Caki2 (cell line): ENCODE results near the gene FBXL4. TPM values are rescaled to one million over a fixed set of nuclear protein-coding genes. Genes with fewer than 3 reads are reported as not detected.

ENCODE experiments used
- DNase-seq: peaks from one replicate; pipeline ENCODE4 v3.0.0-alpha.2; 2015; ENCODE audit warnings: low read depth
- in situ Hi-C: cut with HindIII; loops from 2 replicates; pipeline ENCODE4 v1.10.0; 2016; ENCODE audit warnings: low sequenced_read_pairs, low pct_unique_long_range_greater_than_20kb, mixed read lengths
- total RNA-seq: library from RNA; depleted of rRNA; stranded (reverse); fragments of >200 nt; shearing (Covaris generic); gene quantifications from 2 replicates; pipeline ENCODE4 v1.2.3, GENCODE V29; 2014; ENCODE audit warnings: low replicate concordance

The FBXL4 gene
- total RNA-seq, 1 experiment from 2014 or later, result 21.3 TPM

DNA sequence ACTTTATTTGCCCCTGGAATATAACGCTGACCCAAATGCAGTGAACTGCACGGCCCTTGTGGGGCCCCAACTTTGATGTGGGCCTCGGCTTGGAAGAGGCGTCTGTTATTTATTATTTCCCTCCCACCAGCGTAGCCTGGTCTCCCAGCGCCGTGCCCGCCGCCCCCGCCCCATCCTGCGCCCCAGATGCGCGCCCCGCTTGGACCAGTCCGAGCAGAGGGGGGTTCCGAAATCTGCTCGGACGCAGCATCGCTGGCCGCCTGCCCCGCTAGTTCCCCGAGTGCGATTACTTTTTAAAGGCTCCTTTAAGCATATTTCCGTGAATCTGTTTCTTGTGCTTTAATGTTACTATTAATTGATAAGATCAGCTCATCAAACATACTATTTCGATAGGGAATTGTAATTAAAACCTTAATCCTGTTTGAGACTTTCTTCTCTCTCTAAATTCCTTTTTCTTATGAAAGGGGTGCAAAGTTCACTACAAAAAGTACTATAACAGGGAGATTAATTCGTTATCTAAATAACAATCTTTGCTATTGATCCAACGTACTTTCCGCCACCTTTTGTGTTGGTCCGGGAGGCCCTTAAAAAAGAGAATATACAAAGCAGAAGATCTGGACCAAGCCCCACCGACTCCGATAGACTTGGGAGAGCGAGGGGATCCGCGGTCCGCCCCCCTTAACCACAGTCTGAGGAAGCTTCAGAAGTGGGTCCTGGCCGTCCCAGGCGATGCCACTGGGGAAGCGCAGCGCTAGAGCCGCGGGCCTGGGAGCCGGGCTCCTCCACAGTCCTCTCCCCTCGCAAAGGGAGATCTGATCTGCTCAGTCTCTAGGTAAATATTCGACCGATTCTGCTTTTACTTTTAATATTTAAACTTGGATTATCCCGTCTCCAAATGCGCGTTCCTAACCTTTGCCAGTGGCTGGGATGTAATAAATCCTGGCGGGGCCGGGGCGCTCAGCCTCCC lies 103.2 kb downstream of the FBXL4 start:
- DNase-seq, result no peak
- in situ Hi-C loops, result no loop called here

DNA sequence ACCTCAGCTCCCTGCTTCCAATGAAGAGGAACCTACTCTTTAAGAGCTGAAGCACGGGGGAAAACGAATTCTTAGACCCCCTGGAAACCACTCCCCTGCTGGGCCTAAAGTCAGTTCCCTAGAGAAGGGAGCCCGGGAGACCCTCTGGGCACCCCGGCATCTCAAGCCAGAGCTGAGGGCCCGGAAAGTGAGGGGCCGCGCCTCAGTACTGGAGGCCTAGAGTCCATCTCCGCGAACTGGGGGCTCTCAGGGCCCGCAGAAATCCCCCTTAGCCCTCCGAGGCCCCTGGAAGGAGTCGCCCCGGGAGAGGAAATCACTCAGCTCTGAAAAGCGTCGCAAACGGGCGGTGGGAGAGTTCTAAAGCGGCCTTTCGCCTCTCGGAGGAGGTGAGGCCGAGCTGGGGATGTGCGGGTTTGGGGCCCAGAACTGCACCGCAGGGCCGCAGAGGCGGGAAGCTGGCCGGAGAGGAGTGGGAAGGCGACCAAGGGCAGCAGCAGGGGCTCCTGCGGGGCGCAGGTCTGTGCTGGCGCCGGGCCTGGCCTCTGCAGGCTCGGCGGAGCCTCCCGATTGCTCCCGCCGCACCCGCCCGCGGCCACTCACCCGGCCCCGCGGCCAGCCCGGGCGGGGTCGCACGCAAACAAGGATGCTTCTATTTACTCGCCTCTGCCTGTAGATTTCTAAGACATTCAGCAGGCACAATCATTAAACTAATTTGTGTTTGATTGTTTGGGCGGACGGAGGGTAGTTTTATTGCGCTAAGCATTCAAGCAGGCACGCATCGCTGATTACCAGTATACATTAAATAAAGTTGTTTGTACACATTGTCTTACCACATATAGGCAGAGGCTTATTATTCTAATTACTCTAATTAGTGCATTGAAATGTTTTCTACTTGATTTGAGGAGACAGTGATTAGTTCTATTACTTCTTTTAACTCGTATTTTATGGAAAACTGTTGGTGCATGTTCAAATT lies 104.2 kb downstream of the FBXL4 start:
- in situ Hi-C loops, result no loop called here
- DNase-seq, result no peak

DNA sequence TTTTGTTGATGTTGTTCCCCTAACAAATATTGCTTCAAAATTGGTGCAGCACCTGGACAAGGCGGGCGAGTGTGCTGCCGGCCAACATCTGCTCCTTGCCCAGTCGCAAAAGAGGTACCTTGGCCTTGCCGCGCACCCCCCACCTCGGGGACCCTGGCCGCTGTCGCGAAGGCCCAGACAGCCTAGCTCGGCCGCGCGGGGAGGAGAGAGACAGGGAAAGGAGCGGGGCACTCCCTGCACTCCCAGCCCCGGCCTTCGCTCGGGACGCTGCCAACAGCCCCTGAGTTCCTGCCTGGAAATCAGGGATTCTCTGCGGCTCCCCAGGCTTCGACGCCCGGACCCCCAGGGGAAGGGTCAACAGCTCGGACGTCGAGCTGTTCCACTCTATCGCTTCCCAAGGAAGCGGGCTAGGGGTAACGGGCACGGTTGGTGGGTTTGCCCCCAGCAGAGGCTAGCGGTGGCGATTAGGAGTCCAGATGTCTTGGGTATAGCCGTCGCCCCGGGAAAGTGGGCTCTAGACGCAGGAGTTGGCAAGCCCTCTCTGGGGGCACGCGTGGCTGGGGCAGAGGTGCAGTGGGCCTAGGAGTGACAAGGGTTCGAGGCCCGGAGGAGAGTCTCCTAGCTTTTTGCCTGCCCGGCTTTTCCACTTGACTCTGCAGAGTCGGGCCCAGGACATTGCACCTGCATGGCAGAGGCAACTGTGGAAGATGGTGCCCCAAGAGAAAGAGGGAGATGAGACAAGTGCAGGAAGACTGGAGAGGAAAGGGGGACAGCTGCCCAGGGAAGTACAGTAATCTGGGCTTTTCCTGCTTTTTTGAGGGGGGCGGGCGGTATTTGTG lies 105.2 kb downstream of the FBXL4 start:
- in situ Hi-C loops, result no loop called here
- no peak for DNase-seq

DNA sequence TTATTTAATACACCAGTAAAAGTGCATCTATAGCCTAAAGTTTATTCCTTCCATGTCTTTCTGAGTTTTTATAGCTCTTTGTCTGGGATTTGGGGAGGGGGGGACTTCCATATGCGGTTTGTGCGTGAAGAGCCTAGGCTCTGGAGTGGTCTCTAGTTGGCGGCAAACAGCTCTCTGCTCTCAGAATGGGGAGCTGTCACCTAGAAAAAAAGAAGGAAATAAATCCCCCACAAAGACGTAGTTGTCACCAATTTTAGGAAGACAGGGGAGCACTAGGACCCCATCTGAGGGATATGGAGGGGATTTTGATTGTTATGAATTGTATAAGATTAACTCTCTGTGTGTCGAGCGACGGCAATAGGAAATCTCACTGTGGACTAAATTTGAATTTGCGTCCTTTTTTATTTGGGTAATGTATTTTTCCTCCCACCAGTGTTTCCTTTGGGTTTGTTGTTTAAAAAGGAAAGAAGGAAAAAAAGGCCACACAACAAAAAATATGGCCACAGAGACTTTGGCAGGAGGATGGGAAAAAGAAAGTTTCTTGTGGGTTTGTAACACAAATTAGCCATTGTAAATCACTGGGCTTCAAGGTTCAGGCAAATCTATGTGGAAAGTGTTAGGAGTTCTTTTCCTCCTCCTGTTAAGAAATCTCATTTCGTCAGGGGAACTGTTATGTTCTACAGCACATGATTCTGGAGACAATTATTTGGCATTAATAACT lies 106.0 kb downstream of the FBXL4 start:
- in situ Hi-C loops, result no loop called here
- DNase-seq, result no peak

DNA sequence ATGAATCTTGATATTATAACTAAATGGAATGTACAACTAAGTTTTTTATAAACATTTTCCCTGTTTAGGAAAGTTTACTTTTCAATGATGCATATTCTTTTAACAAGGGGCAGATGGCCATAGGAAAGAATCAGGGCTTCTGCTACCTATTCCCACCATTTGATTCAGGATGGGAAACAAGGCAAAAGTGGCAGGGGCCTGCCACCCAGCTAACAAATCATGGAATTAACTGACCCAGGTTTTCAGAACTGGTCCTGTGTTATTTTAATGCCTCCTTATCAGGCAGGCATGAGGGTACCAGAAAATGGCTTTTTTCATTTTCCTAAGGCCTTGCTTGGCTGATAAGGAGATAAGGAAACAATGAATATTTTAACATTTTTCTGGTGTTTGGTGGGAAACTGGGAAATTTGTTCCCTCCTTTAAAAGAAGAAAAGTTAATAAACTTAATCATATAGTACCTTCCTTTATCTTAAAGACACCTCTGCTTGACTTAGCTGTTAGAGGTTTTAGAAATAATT lies 106.7 kb downstream of the FBXL4 start:
- in situ Hi-C loops, result no loop called here
- no peak for DNase-seq

DNA sequence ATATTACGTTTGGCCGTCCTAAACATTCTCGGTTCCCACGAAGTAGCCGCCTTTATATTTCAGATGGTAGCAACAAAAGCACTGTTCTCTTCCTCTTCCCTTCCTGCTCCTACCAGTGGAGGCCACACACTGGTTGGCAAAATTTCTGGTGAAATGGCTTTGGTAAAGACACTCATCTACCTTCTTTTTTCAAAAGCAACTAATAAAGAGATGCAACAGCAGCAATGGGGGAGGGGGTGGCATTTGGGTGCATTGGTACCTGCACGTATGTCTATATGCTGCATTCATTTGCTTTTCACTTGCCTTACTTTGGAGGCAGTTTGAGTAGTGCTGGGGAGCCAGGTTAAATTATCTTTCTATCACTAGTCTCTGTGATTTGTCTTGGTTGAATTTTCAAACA lies 107.4 kb downstream of the FBXL4 start:
- in situ Hi-C loops, result no loop called here
- DNase-seq, result no peak

DNA sequence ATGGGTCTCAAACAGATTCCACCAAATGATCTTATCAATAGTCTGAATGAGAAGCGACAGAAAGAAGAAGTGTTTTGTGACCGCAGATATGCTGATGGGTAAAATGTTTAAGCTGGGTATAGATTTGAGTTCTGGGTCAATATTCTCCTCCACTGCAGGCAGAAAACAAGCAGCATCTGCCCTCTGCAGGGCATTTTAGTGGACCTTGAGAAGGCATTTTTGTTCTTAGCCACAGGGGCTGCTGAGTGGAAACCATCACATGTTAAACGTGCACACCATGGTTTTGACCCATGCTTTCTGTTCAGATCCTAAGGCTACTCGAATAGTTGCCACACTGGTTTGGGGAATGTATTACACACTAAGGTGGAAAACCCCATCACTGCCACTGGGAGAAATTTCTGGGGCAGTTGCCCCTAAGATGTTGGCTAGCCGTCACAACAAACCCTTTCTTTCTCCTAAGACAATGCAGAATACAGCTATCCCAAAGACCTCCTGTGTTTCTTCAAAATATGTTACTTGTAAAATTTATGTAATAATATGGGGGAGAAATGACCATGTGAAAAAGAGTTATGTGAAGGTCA lies 107.9 kb downstream of the FBXL4 start:
- in situ Hi-C loops, result no loop called here
- no peak for DNase-seq

DNA sequence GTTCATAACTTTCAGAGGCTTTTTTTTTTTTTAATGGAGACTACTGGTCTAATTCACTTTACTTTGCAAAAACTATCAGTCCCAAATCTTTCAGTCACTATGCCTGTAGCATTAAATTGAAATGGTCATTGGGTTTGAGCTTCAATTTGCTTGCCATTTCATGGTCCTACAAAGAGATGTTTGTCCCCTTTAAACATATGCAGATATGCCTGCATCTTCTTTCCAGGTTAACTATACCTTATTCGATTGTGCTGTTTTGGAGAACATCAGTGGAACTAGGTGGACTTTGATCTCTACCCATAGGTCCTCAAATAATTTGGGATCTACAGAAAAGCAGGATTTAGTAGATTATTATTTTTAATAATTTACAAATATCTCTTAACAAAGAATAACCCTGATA lies 108.8 kb downstream of the FBXL4 start:
- DNase-seq, result no peak
- in situ Hi-C loops, result no loop called here

DNA sequence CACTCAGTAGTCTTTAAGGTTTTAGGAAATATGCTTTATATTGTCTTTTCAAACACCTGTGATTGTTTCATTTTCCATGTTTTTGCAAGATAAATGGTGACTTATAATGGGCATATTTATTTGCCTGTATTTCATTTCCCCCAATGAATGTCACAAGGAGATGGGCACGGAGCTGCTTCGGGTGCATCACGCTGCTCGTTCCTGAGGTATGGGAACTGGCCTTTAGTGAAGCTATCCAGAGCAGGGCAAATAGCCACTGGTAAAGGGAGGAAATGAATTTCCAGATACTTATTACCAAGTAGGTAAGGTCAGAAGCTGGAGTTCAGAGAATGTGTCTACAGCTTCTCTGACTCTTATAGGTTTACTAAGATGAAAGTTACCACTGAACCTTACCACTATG lies 109.7 kb downstream of the FBXL4 start:
- in situ Hi-C loops, result no loop called here
- DNase-seq, result no peak

DNA sequence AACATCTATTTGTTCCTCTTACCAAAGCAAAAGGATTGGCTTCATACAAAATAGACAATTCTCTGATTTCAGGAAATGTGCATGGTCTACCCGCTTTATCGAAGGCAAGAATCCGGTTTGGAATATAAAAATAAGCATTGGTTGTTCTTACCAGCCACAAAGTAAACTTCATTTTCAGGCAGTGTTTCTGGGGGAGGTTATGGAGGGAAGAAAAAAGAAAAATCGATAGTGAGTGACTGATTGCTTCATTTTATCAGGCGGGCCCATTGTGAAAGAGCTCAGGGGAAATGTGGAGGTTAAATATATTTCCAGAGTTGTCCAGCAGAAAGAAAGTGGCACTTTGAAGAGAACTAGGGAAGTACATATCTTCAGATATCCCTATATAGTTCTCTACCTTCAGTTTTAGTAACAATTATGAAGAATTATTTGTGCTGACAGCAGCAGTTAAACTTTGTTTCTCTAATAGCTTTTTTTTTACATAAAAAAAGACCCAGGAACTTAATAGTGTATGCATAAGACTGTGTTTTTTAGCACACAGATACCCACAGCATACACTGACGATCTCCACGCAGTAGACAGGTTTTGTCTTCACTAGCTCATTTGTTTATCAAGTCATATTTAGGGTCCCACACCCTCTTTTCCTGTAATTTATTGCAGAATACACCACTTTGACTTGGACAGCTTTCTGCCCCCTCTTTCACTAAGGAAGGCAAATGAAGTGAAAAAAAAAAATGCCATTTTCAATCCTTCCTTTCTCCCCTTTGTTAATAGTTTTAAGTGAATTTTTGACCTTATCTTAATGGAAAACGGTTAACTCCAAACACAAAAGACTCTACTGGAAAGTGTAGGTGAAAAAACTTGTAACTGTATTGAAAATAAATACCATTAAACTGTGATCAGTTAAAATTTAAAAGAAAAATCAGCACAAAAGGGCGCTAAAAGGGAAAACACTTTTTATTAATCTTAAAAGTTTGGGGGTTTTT lies 110.5 kb downstream of the FBXL4 start:
- in situ Hi-C loops, result no loop called here
- DNase-seq, result no peak

DNA sequence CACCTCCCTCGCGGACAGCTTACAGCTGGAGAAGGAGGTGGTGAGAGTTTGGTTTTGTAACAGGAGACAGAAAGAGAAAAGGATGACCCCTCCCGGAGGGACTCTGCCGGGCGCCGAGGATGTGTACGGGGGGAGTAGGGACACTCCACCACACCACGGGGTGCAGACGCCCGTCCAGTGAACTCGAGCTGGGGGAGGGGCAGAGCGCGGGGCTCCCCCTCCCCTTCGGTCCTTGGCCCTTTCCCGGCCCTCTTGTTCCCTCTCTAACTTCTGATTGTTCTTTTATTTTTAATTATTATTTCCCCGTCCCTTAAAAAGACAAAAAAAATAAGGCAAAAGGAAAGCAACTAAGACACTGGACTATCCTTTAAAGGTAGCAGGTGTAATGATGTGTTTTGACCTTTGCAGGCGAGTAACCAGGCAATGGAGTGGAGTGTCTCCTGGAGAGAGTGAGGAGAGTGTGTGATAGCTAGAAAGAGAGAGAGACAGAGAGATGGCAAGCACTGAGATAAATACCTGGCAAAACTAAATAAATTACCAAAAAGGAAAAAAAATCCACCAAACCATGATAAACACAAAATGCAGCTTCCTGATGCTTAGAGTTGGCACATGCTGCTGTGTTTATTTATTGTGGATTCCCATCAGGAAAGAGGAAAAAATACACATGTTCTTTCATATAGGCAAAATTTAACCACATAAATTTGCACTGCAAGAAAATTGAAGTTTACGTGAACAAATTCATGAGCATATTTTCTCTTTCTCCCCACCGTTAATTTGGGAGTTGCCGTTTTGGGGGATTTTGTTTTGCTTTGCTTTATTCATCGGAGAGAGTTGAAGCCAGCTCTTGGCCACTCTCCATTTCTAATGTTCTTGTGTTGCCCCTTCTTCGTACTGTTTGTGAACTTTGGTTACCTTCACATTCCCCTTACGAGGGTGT lies 111.5 kb downstream of the FBXL4 start:
- no peak for DNase-seq
- in situ Hi-C loops, result no loop called here

DNA sequence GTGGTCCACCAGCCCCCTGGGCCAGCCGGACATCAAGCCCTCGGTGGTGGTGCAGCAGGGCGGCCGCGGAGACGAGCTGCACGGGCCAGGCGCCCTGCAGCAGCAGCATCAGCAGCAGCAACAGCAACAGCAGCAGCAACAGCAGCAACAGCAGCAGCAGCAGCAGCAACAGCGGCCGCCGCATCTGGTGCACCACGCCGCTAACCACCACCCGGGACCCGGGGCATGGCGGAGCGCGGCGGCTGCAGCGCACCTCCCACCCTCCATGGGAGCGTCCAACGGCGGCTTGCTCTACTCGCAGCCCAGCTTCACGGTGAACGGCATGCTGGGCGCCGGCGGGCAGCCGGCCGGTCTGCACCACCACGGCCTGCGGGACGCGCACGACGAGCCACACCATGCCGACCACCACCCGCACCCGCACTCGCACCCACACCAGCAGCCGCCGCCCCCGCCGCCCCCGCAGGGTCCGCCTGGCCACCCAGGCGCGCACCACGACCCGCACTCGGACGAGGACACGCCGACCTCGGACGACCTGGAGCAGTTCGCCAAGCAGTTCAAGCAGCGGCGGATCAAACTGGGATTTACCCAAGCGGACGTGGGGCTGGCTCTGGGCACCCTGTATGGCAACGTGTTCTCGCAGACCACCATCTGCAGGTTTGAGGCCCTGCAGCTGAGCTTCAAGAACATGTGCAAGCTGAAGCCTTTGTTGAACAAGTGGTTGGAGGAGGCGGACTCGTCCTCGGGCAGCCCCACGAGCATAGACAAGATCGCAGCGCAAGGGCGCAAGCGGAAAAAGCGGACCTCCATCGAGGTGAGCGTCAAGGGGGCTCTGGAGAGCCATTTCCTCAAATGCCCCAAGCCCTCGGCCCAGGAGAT lies 112.4 kb downstream of the FBXL4 start:
- in situ Hi-C loops, result no loop called here
- DNase-seq, result peak; percentile 35

DNA sequence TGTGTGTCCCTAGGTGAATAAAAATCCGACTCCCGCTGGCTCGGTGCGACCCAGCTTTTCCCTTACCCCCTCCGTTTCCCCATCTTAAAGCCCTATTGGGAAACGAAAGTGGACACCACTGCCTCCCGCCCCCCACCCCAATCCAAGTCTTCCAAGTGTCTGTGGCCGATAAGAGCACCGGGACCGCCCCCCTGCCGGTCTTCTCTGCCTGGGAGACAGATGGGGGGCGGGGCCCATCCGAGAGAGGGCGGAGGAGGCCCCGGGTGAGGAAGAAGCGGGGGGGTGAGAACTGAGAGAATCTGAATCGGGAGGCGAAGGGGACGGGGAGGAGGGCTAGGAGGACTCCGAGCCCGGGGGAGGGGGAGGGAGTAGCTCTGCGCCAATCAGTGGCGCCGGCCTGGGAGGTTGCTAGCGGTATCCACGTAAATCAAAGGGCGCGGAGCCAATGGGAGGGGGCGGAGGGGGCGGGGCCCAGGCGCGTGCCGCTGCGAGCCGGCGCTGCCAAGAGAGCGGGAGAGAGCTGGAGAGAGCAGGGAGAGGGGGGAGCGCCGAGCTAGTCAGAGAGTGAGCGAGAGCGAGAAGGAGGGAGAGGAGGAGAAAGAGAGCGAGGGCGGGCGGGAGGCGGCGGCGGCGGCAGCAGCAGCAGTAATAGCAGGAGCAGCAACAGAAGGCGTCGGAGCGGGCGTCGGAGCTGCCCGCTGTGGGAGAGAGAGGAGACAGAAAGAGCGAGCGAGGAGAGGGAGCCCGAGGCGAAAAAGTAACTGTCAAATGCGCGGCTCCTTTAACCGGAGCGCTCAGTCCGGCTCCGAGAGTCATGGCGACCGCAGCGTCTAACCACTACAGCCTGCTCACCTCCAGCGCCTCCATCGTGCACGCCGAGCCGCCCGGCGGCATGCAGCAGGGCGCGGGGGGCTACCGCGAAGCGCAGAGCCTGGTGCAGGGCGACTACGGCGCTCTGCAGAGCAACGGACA lies 113.4 kb downstream of the FBXL4 start, which contains the start of gene POU3F2:
TSS of gene POU3F2 (plus strand) at position 515 of the 972 bp plus-strand sequence. CDS start at position 815, 300 bp downstream.
- in situ Hi-C loops, result no loop called here
- DNase-seq, result peak; percentile 89
